ENCODE results near the gene ZNF524. TPM values are rescaled to one million over a fixed set of nuclear protein-coding genes. Genes with fewer than 3 reads are reported as not detected.

The ZNF524 gene
- total and polyA plus RNA-seq, 2 experiments from 2014 or later, result 17.8 to 18.2 TPM

- H3K27ac ChIP-seq, result no peak overlapping the region
- TF ChIP-seq EZH2 (IDR thresholded peaks at IDR 0.05; ENCODE audit: insufficient read depth, poor library complexity, severe bottlenecking), result no peak
- TF ChIP-seq EZH2phosphoT487 (IDR thresholded peaks at IDR 0.05; ENCODE audit: insufficient read depth, low read depth), result no peak
- no peaks in the 10 kb centered on the region for H3K9me3 ChIP-seq (ENCODE audit: low read depth)
- H2AFZ ChIP-seq, result no peak overlapping the region
- H3K36me3 ChIP-seq (ENCODE audit: low read depth), result peaks cover 15% of the 10 kb centered on the region; the same call in 1 of the 2 replicates
- no peaks in the 10 kb centered on the region for H3K27me3 ChIP-seq (replicated peaks; ENCODE audit: insufficient read depth)
- H3K9me2 ChIP-seq (ENCODE audit: insufficient read depth), result no peaks in the 10 kb centered on the region
- in situ Hi-C loops (cut with MboI), result no loop called here
- no peak overlapping the region for H3K4me2 ChIP-seq (ENCODE audit: unreplicated experiment)
- peaks cover under 1% of the 10 kb centered on the region; the same call in 1 of the 2 replicates for H3F3A ChIP-seq (ENCODE audit: insufficient read depth)
- no peaks in the 10 kb centered on the region for H4K20me1 ChIP-seq (ENCODE audit: insufficient read depth)
- peaks cover 40% of the 10 kb centered on the region for H3K79me2 ChIP-seq (ENCODE audit: insufficient read depth)
- WGBS, 2 experiments (ENCODE audit: low coverage in 1 of 2, low lambda C conversion rate in 2 of 2, missing lambda C conversion rate in 2 of 2), result 95 to 96% methylated on average over 16 to 75 of the region's 75 CpGs
- H3K4me3 ChIP-seq, result no peak overlapping the region
- no peaks in the 10 kb centered on the region for H3K4me1 ChIP-seq (ENCODE audit: insufficient read depth)
- H3K9ac ChIP-seq, result no peak overlapping the region
- DNase-seq, result no peak
Measured at GRCh38 chr19:55613930-55614710, 14.0 kb downstream of the ZNF524 start.

GRCh38 chr19:55614711-55615542 is 14.8 kb downstream of the ZNF524 start:
- DNase-seq, result no peak
- Histone ChIP-seq H3K27ac (no peak overlapping the region), H3K9ac (no peak overlapping the region), H3F3A (ENCODE audit: insufficient read depth) (peaks cover 8% of the 10 kb centered on the region; the same call in 1 of the 2 replicates), H3K79me2 (ENCODE audit: insufficient read depth) (peaks cover 32% of the 10 kb centered on the region), H4K20me1 (ENCODE audit: insufficient read depth) (no peaks in the 10 kb centered on the region), H3K9me2 (ENCODE audit: insufficient read depth) (no peaks in the 10 kb centered on the region), H2AFZ (no peak overlapping the region), H3K4me2 (ENCODE audit: unreplicated experiment) (no peak overlapping the region), H3K4me3 (no peak overlapping the region), H3K4me1 (ENCODE audit: insufficient read depth) (no peaks in the 10 kb centered on the region), H3K9me3 (ENCODE audit: low read depth) (no peaks in the 10 kb centered on the region), H3K27me3 (replicated peaks; ENCODE audit: insufficient read depth) (no peaks in the 10 kb centered on the region), H3K36me3 (ENCODE audit: low read depth) (peaks cover 7% of the 10 kb centered on the region; the same call in 1 of the 2 replicates)
- 96 to 97% methylated on average over 62 to 98 of the region's 98 CpGs for WGBS, 2 experiments (ENCODE audit: low coverage in 1 of 2, low lambda C conversion rate in 2 of 2, missing lambda C conversion rate in 2 of 2)
- TF ChIP-seq EZH2 (IDR thresholded peaks at IDR 0.05; ENCODE audit: insufficient read depth, poor library complexity, severe bottlenecking) (no peak), EZH2phosphoT487 (IDR thresholded peaks at IDR 0.05; ENCODE audit: insufficient read depth, low read depth) (no peak)
- in situ Hi-C loops (cut with MboI), result no loop called here

GRCh38 chr19:55615543-55616394 is 15.7 kb downstream of the ZNF524 start:
- no peak for TF ChIP-seq EZH2 (IDR thresholded peaks at IDR 0.05; ENCODE audit: insufficient read depth, poor library complexity, severe bottlenecking)
- TF ChIP-seq EZH2phosphoT487 (IDR thresholded peaks at IDR 0.05; ENCODE audit: insufficient read depth, low read depth), result no peak
- WGBS, 2 experiments (ENCODE audit: low coverage in 1 of 2, low lambda C conversion rate in 2 of 2, missing lambda C conversion rate in 2 of 2), result 98 to 99% methylated on average over 72 to 85 of the region's 88 CpGs
- Histone ChIP-seq H3K4me3 (no peak overlapping the region), H3K9ac (no peak overlapping the region), H3K9me3 (ENCODE audit: low read depth) (no peaks in the 10 kb centered on the region), H3K79me2 (ENCODE audit: insufficient read depth) (peaks cover 24% of the 10 kb centered on the region), H2AFZ (no peak overlapping the region), H3K36me3 (ENCODE audit: low read depth) (no peaks in the 10 kb centered on the region; the same call in 1 of the 2 replicates), H3K27ac (no peak overlapping the region), H4K20me1 (ENCODE audit: insufficient read depth) (no peaks in the 10 kb centered on the region), H3K4me2 (ENCODE audit: unreplicated experiment) (no peak overlapping the region), H3K27me3 (replicated peaks; ENCODE audit: insufficient read depth) (no peaks in the 10 kb centered on the region), H3K9me2 (ENCODE audit: insufficient read depth) (no peaks in the 10 kb centered on the region), H3F3A (ENCODE audit: insufficient read depth) (peaks cover 8% of the 10 kb centered on the region; the same call in 1 of the 2 replicates), H3K4me1 (ENCODE audit: insufficient read depth) (no peaks in the 10 kb centered on the region)
- in situ Hi-C loops (cut with MboI), result no loop called here
- no peak for DNase-seq

Measured in GM23248 (cell line).